HG03095 (cell line): ENCODE results near the gene TM4SF1.
A peak's percentile ranks its signal among the peaks of the same experiment; 100 is the strongest.
"Not testable (repeated sequence)": the region's sequence is repeated elsewhere in the genome, so short reads cannot be mapped to it uniquely, and the experiment has no call there.

Source experiments
- ATAC-seq: cut with Tn5 transposase; IDR thresholded peaks from one replicate; pipeline ENCODE4 v1.9.1; 2021; ENCODE audit warnings: moderate library complexity; ENCODE audit not compliant: unreplicated experiment

The TM4SF1 gene

GRCh38 chr3:149395107-149396089 lies 17.9 kb upstream of the TM4SF1 start:
- no peak for ATAC-seq

DNA sequence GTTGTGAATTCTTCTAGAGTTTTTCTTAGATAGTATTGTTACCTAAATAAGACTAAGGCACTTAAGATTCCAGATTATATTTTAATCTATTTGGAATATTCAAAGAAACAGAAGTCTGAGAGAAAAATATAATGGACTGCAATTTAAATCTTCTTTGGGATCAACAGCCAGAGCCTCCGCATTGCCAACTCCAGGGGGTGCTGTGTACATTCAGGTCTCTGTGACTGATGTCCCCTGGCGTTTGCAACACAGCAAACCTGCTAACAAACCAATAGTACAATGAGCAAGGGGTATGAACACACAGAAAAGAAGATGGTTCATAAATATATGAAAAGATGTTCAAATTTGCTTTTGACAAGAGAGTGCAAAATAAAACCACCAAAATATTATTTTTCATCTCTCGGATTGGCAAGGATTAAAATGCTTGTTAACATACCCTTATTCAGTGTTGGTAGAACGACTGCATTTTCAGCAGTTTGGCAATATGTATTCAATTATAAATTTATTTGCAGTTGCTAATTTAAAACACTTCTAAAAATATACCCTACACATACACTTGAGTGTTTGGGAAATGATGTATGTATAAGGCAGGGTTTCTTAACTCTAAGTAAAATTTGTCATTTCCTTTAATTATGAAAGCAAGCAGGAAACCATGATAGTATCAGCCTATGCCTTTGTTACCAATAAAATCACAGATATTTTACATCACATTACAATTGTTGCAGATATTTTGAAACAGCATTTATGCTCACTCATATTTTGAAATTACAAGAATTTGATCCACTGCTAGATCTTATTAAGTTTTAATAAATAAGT lies 16.1 kb upstream of the TM4SF1 start:
- peak; percentile 88 for ATAC-seq

GRCh38 chr3:149391960-149392359 lies 14.5 kb upstream of the TM4SF1 start:
- ATAC-seq, result no peak

DNA sequence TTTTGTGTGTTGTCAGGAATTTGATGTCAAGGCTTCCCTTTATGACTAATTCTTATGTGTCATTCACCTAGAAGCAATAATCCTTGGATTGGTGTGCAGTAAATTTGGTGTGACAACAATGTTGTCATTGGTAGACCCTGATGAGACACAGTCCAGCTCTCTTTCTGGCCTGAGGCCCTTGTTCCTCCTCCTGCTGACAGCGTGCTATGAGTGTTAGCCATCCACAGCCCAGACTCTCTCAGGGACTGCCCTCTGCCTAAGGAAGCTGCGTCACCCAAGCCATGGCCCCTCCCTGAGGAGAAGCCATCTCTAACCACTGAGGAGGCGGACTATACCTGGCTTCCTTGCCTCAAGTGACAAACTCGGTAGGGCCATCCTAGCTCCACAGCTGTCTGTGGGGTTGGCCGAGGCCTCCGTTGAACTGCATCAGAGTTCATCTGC lies 13.3 kb upstream of the TM4SF1 start:
- no peak for ATAC-seq

GRCh38 chr3:149390294-149390693 lies 12.8 kb upstream of the TM4SF1 start:
- ATAC-seq, result no peak

- no peak for ATAC-seq
Observed at GRCh38 chr3:149388531-149389417, 11.3 kb upstream of the TM4SF1 start.

DNA sequence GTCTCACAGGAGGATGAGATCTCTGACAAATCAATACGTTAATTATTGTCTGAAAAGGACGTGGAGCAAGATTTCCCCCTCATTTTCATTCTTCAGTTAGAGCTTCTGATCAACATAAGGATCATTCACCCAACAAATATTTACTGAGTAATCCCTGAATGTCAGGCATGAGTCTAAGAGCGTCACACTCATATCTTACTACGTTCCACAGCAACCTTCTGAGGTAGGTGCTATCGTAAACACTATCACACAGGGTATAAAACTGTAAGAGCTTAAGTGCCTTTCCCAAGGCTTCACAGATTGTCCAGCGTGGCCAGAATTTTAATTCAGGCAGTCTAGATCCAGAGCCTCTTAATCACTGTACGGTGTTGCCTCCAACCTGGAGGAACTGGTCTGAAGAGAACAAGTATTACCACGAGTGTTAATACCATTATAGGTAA lies 10.6 kb upstream of the TM4SF1 start:
- no peak for ATAC-seq

DNA sequence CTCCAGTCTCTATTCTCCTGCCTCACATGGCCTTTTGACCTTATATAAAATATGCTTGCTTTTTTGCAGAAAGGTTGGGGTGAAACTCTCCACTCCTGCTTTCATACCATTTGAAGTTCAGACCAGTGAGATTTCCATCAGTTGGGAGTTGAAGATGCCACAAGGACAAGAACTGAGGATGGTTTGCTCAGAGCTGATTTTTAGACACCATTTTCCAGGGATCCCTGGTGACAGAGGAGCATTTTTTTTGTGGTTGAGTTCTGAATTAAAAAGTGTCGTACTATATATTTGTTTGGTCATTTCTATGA lies 8.8 kb upstream of the TM4SF1 start:
- ATAC-seq, result no peak

DNA sequence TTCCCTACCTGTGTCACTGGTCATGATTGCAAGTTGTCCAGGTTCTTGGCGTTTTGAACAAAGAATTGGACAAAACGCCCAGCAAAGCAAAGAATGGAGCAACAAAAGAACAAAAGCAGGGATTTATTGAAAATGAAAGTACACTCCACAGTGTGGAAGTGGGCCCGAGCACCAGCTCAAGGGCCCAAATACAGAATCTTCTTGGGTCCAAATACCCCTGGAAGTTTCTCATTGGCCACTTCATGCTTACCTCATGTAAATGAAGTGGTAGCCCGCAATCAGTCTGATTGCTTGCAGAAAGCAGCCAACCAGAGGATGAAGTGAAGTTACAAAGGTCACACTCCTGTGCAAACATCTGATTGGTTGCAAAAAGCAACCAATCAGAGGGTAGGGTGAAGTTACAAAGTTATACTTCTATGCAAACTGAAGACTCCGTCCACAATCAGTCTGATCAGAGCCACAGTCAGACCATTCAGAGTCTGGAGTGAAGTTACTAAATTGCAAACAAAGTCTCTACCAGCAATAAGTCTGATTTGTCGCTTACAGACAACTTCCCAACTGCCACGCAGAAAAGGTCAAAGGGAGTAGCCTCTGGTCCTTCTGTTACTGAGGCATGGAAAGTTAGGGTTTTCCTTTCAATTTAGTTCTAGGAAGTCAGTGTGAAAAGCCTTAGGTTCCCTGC lies 8.3 kb upstream of the TM4SF1 start:
- ATAC-seq, result no peak

DNA sequence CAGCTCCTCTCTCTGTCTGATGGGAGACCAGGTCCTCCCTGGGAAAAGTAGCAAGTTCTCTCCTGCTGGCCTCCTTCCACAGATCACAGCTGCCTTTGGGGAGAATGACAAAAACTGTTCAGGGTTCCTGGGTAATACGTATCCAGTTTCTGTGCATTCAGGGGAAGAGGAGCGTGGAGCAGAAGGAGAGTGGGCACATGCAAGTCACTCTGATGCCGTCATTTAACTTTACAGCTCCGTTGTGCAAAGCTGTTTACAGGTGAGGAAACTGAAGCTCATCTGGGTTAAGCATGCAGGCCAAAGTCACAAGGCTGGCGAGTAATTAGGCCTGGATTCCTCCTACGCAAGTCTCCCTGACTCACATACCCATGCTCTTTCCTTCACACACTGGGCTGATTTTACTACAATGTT lies 7.5 kb upstream of the TM4SF1 start:
- ATAC-seq, result no peak

DNA sequence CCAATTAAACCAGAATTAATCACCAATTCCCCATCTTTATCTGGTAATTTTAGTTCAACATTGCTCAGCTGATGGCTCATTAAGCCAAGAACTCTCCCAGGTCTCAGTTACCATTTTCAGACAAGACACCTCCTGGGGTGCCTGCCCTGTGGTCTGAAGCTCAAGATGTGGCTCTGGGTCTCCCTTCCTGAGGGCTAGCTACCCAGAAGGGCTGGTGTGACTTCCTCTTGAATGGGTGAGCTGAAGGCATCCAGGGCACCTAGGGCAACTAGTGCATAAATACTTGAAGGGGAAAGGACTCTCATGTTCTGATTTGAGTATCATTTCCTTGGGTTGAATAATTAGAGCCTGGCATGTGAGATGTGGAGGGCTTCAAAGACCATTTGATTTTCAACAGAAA lies 6.7 kb upstream of the TM4SF1 start:
- no peak for ATAC-seq

DNA sequence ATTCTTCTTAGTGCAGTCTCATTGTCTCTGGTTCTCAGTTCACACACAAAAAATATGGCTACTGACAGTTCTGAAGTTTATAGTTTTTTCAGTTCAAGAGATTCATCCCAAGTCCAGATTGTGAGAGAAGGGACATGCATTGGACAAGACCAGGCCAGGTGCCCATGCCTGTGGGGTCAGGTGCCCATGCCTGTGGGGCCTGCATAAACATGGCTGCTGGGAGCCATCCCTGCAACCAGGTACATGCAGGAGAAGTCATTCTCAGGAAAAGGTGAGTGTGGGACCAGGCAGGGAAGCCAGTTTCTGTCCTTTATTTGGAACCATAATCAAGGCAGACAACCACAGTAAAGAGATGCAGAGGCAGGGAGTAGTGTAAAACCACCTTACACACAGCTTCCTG lies 6.3 kb upstream of the TM4SF1 start:
- ATAC-seq, result no peak

DNA sequence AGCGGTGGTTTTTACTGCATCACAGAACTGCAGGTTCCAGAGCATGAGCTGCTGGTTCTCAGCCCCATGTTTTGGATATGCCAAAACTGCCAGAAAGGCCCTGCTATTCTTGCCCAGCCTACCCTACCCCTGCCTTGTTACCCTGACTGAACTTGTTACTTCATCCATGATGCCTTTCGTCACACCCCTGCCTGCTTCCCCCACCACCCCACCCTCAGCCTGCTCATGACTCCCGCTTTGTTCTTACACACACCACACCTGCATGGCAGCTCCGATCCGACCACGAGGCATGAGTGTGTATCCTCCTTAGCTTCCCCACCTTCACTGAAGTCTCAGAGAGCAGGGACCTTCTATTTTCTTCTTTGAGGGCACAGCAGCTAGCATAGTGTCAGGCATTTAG lies 5.1 kb upstream of the TM4SF1 start:
- no peak for ATAC-seq

- no peak for ATAC-seq
Observed at GRCh38 chr3:149382101-149382467, 4.6 kb upstream of the TM4SF1 start.

GRCh38 chr3:149381173-149382100 lies 4.0 kb upstream of the TM4SF1 start:
- no peak for ATAC-seq

- ATAC-seq, result not testable (repeated sequence)
Observed at GRCh38 chr3:149380220-149380619, 2.8 kb upstream of the TM4SF1 start.

GRCh38 chr3:149378478-149379309 lies 1.2 kb upstream of the TM4SF1 start:
- no peak for ATAC-seq

GRCh38 chr3:149376718-149377407 lies 586 bp downstream of the TM4SF1 start:
- no peak for ATAC-seq
